Measurements from ENCODE around the gene BAHD1.

Gene BAHD1

DNA sequence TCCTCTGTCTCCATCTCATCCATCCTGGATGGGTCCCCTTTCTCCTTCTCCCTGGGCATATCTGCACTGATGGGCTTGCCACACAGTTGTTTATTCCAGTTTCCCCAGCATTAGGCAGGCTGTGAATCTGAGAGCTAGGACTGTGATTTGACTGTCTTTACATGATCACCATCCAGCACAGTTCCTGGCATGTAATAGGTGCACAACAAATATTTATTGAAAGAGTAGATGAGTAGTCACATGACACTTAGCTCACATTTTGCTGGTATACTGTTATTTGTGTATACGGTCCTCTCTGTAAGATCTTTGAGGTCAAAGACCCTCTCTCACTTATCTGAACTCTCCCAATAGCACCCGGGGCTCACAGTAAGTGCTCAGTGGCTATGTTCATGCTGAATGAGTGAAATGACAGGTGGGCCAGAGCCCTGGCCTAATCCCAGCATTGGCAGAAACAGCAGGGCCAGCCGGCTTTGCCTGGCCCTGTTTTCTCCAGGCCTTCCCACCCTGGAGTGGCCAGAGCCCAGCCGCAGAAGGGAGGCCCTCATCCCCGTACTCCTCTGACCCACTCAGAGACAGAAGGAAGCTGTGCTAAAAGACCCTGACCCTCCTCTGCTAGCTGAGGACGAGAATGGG, 16.2 kb upstream of the BAHD1 start:
- DNase-seq = no peak

GRCh38 chr15:40425681-40426080, 15.1 kb upstream of the BAHD1 start:
- no peak for DNase-seq

DNA sequence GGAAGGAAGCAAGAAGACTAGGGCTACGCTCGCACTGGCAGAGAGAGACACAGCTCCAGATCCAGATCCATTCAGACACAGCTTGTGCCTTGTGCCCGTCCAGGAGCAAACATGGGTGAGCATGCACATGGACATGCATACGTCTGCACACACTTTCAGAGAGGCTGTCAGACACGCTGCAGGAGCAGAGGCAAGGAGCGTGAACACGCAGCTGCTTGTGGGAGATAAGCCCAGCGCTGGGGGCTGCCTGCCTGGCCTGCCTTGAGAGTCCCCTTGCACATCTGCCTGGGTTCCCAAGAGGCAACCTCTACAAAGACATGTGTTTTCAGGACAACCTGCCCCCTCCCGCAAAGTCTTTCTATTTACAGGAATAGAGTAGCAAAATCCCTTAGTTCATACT, 13.6 kb upstream of the BAHD1 start:
- DNase-seq = no peak

- no peak for DNase-seq
These were observed 12.6 kb upstream of the BAHD1 start for GRCh38 chr15:40428185-40428584.

- DNase-seq = no peak
These were observed 11.6 kb upstream of the BAHD1 start for GRCh38 chr15:40429068-40429710.

DNA sequence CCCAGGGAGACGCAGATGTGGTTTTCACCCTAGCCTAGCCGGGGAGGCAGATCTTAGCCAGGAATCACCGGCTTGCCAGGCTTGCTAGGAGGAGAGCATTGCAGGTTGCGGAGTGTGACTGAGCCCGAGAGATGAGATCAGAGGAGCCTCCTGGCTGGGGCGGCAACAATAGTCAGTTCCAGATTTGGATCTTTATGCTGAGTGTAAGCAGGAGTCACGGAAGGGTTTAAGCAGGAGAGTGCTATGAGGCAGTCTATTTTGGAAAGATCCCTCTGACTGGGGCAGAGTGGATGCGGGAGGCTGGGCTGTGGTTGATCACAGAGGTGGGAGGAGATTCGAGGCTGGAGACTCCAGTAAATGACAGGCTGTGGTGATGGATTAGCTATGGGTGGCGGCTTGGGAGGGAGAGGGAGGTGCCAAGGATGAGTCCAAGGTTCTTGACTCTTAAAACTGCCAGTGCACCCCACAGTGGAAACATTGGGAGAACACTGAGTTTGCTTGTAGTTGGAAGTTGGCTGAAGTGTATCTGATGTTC, 10.4 kb upstream of the BAHD1 start:
- DNase-seq = no peak

DNA sequence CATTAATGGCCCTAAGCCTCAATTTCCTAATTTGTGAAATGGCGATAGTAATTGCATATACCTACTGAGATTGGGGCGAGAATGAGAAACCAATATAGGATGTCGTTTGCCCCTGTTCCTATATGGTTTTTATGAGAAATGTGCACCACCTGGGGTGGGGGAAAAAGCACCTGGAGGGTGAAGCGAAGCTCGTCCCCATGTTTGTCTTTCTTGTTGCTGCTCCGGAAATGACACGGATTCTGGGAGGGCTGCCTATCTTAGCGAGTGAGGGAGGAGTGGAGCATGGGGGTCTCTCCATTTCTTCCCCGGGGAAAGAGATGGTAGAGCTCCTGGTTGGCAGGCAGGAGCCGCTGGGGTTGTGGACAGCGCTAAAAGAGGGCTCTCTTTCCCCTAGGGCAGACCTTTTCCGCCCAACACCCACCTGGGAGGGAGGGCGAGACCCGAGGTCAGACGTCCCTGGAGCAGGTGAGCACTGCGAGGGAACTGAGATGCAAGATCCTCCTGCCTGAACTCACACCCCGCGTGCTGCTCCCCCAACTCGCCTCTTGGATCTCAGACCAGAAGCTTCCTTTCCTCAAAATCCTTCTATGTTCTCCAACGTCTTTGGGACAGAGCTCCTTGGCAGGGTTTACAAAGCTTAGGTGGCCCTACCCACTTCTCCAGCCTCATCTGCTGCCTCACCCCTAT, 5.6 kb upstream of the BAHD1 start:
- no peak for DNase-seq

DNA sequence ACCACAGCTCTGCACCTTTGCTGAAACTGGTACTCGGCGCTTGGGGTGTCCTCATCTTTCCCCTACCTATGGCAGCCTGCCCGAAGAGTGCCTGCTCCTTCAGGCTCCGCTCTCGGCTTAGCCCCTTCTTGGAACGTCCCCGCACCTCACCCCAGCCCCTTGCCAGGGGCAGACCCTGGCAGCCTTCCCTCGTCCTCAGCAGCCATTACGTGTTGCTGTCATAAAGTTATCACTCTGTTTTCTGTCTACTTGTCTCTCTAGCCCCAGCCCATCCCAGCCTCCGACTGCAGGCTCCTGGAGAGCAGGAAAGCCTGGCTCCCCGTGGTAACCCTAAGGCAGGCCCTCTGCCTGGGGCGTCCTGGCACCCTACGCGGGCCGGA, 5.1 kb upstream of the BAHD1 start:
- DNase-seq = no peak

GRCh38 chr15:40436116-40436891, 4.4 kb upstream of the BAHD1 start:
- no peak for DNase-seq

DNA sequence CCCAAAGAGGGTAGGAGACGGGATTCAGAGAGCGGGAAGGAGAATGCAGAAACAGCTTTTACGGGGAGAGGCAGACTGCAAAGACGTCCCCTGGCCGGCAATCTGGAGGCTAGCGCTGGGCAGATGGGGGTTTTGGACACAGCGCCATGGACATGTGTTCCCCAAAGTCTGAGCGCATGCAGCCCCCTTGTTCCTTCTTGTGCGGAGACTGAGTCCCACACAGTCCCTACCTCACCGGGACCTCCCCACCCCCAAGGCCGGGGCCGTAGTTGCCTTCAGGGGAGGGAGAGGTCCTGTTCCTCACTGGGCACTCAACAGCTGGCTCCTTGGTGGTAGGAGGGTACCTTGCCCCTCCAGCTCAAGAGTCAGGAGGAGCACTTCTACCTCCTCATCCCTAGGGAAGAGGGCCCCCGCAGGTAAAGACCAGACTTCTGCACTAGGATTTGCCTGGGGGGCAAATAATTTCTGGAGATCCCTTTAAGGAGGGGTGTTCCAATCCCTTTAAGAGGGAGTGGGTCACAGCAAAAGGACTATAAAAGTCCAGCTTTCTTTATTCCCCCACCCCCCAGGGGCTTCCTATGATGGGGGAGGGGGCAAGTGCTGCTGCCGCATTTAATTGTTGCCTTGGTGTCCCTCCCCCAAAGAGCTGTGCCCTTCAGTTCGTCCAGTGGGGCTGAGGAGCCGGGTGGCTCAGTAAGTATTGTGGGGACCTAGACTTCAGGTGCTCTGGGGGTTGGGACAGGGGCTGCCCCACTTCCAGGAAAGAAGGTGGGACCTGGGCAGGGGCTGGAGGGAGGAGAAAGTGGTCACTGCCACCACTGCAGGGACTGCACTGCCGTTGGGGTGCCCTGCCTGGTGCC, 3.6 kb upstream of the BAHD1 start:
- DNase-seq = no peak

DNA sequence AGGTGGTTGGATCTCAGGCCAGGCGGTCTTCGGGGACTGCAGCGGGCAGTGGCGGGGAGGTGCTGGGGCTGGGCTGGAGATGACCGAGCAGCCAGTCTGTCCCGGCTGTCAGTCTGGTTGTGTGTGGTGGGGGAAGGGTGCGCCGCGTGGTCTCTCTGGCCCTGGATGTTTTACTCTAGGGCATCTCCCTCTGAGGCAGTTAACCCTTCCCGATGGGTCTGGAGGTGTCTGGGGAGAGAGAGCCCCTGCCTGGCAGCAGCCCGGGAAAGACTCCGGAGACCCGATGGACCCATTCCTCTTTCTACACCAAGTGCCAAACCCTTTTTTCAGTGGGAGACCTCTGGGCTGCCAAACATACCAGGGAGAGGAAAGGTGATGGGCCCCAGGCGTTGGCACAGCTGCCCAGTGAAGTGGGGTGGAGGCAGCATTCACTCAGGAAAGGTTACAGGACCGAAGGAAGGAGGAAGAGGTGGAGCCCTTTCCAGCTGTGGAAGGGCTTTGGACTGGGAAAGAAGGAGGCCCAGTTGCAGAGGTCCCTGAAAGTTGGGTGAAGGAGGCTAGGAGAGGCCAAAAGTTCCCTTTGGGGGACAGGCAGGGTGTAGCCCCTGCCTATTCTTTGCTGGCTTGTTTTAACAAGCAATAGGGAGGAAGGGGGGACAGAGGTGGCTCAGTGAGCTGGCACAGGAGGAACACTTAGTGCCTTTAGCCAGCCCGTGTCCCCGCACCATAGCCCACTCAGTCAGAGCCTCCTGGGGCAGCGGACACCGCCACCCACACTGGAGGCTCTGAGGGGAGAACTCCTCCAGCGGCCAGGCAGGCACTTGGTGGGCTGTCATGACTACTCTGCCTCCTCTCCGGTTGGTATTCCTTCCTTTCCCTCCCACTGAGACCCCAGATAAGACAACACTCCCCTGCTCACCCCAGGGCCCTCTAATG, 2.7 kb upstream of the BAHD1 start:
- DNase-seq = no peak

DNA sequence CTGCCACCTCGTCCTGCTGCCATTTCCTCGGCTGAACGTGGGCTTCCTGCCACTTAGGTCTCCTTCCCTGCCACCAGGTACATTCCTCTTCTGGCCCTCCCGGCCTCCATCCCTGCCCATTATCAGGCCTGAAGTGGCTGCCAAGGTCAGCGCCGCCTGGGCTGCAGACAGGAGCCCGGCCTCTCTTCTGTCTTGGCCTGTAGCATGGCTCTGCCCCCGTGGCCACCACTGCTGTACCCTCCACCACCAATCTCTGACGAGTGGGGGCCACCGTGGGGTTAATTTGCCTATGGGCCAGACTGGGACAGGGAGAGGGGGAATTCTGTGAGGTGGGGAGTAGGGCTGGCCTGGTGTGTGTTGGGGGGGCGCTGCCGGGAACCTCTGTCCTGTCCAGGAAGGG, 2.0 kb upstream of the BAHD1 start:
- no peak for DNase-seq

- no peak for DNase-seq
These were observed 1.2 kb upstream of the BAHD1 start for GRCh38 chr15:40439461-40439959.

- no peak for DNase-seq
These were observed 602 bp upstream of the BAHD1 start for GRCh38 chr15:40439960-40440742.

- DNase-seq = peak in 1 of 4 experiments; percentile 14
These were observed 1.1 kb downstream of the BAHD1 start for GRCh38 chr15:40441565-40442531.

- no peak for DNase-seq
These were observed 2.5 kb downstream of the BAHD1 start for GRCh38 chr15:40443255-40443654.

GRCh38 chr15:40443846-40444245, 3.1 kb downstream of the BAHD1 start:
- no peak for DNase-seq

- DNase-seq = no peak
These were observed 4.0 kb downstream of the BAHD1 start for GRCh38 chr15:40444736-40445135.

DNA sequence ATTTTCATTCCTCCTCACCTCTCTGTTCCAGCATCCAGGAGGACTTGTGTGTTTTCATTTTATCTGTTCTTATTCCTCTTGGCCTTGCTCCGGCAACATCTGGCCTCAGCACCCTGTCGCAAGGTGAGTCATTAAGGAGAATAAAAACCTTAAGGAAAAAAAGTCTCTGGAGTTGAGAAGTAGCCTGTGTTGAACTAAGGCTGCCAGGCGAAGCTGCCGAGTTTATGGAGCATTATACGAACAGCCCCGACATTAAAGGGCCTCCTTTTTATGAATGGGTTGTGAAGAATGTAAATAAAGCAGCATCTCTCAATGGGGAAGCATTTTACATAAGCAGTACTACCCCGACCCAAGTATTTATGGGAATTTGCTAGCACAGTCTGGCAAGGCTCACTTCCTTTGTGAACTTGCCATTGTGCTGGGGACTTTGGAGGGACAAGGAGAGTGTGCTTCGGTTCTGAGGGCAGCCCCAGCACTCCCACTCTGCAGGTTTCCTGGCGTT, 4.7 kb downstream of the BAHD1 start:
- DNase-seq = no peak

Measured in activated naive CD4-positive, alpha-beta T cell (primary cell).